Ascending aorta (tissue), 2 donors: Measurements from ENCODE around the gene PPP1CA. TPM values are rescaled to one million over a fixed set of nuclear protein-coding genes. Genes with fewer than 3 reads are reported as not detected.
A peak's percentile ranks its signal among the peaks of the same experiment; 100 is the strongest.

Source experiments
- DNase-seq, 2 donors: peaks; one replicate each; pipeline ENCODE4 v3.0.0-alpha.2; 2019; ENCODE audit warnings: low spot score in 2 of 2
- H3K27ac ChIP-seq, 2 donors: fragments of 200-600 bp; sonication (generic); one replicate each; pipeline ENCODE4 v1.5.1; 2016 to 2017; ENCODE audit warnings: mild to moderate bottlenecking in 1 of 2
- H3K27me3 ChIP-seq: fragments of 200-600 bp; sonication (generic); one replicate; pipeline ENCODE4 v1.5.1; 2017
- H3K36me3 ChIP-seq, 2 donors: fragments of 200-600 bp; sonication (generic); one replicate each; pipeline ENCODE4 v1.5.1; 2016
- H3K4me1 ChIP-seq, 2 donors: fragments of 200-600 bp; sonication (generic); one replicate each; pipeline ENCODE4 v1.5.1; 2016 to 2017; ENCODE audit warnings: mild to moderate bottlenecking in 1 of 2
- H3K4me3 ChIP-seq, 2 donors: fragments of 200-600 bp; sonication (generic); one replicate each; pipeline ENCODE4 v1.5.1; 2016 to 2017; ENCODE audit warnings: mild to moderate bottlenecking in 1 of 2
- H3K9me3 ChIP-seq, 2 donors: fragments of 200-600 bp; sonication (generic); one replicate each; pipeline ENCODE4 v1.5.1; 2016
- CTCF ChIP-seq, 3 experiments: fragments of 200-600 bp in 2 of 3; fragments of 450-650 bp in 1 of 3; sonication (generic) in 2 of 3; IDR thresholded peaks; one replicate each; pipeline ENCODE4 v1.5.1; 2016 to 2019; ENCODE audit warnings: antibody characterized with exemption in 3 of 3, mild to moderate bottlenecking in 1 of 3, moderate library complexity in 1 of 3
- intact Hi-C: fragments of 100-400 bp; cut with DNase I; formaldehyde crosslinking; loops from one replicate; pipeline ENCODE4 v1.15.1; 2023
- total RNA-seq: library from RNA; depleted of rRNA; stranded (reverse); fragments of >200 nt; gene quantifications from one replicate; pipeline ENCODE4 v1.1.0, GENCODE V29; 2016

The PPP1CA gene
- 113 TPM for total RNA-seq

- peak; percentile 21 to 60 (median 38) for TF ChIP-seq CTCF (IDR thresholded peaks at IDR 0.05)
- H3K9me3 ChIP-seq, result no peaks in the 10 kb centered on the region
- H3K4me3 ChIP-seq, result peak within 1 kb of the TSS; percentile 88 to 99
- H3K4me1 ChIP-seq, result peaks cover 15 to 19% of the 10 kb centered on the region in 2 donors
- H3K27me3 ChIP-seq, result no peaks in the 10 kb centered on the region
- peak; percentile 63 to 94 for DNase-seq
- peak within 1 kb of the TSS; percentile 90 to 94 for H3K27ac ChIP-seq
- intact Hi-C loops, result loop anchor here (1.0 to 5.0 kb wide), 6 partner anchors 19 to 107 kb away; partner anchors contain the start of genes AIP, CDK2AP2, CORO1B and RPS6KB2
- H3K36me3 ChIP-seq, result peaks cover 25 to 29% of the 10 kb centered on the region in 2 donors
Measured at GRCh38 chr11:67401495-67402191, at the start of gene PPP1CA. PPP1CA (minus strand) TSS chr11:67401858; CDS start chr11:67401782, 76 bp downstream.

GRCh38 chr11:67450796-67451657, 49.4 kb upstream of the PPP1CA start:
- no peak for TF ChIP-seq CTCF (IDR thresholded peaks at IDR 0.05)
- intact Hi-C loops, result no loop called here
- H3K27ac ChIP-seq, result no peak overlapping the region
- no peaks in the 10 kb centered on the region for H3K9me3 ChIP-seq
- no peak for DNase-seq
- H3K4me3 ChIP-seq, result no peak overlapping the region
- H3K36me3 ChIP-seq, result no peaks in the 10 kb centered on the region
- no peaks in the 10 kb centered on the region for H3K27me3 ChIP-seq
- H3K4me1 ChIP-seq, result no peaks in the 10 kb centered on the region

GRCh38 chr11:67449116-67449844, 47.6 kb upstream of the PPP1CA start:
- no peaks in the 10 kb centered on the region for H3K27me3 ChIP-seq
- peaks cover 3 to 5% of the 10 kb centered on the region in 2 donors for H3K4me1 ChIP-seq
- DNase-seq, result no peak
- TF ChIP-seq CTCF (IDR thresholded peaks at IDR 0.05), result no peak
- no peak overlapping the region for H3K4me3 ChIP-seq
- H3K27ac ChIP-seq, result no peak overlapping the region
- no peaks in the 10 kb centered on the region for H3K9me3 ChIP-seq
- H3K36me3 ChIP-seq, result no peaks in the 10 kb centered on the region
- intact Hi-C loops, result no loop called here

GRCh38 chr11:67448220-67448609, 46.6 kb upstream of the PPP1CA start:
- intact Hi-C loops, result no loop called here

More at GRCh38 chr11:67448220-67448609, 46.6 kb upstream of the PPP1CA start:
- H3K9me3 ChIP-seq, result no peaks in the 10 kb centered on the region
- DNase-seq, result no peak
- no peak for TF ChIP-seq CTCF (IDR thresholded peaks at IDR 0.05)
- no peaks in the 10 kb centered on the region for H3K36me3 ChIP-seq
- H3K4me3 ChIP-seq, result no peak overlapping the region
- no peak overlapping the region for H3K27ac ChIP-seq
- peaks cover 3 to 6% of the 10 kb centered on the region in 2 donors for H3K4me1 ChIP-seq
- no peaks in the 10 kb centered on the region for H3K27me3 ChIP-seq
